GM10266 (cell line): ENCODE data around the gene SORT1.
A peak's percentile ranks its signal among the peaks of the same experiment; 100 is the strongest.

Experiments
- DNase-seq: peaks from one replicate; pipeline ENCODE4 v3.0.0; 2012; ENCODE audit errors: extremely low spot score
- TF ChIP-seq, protein P1 (sequence below): IDR thresholded peaks from 2 replicates; pipeline ENCODE4 v1.5.1; 2012; ENCODE audit warnings: mild to moderate bottlenecking, low read depth; ENCODE audit not compliant: control insufficient read depth, insufficient read depth; ENCODE audit errors: missing control alignments

The SORT1 gene

DNA sequence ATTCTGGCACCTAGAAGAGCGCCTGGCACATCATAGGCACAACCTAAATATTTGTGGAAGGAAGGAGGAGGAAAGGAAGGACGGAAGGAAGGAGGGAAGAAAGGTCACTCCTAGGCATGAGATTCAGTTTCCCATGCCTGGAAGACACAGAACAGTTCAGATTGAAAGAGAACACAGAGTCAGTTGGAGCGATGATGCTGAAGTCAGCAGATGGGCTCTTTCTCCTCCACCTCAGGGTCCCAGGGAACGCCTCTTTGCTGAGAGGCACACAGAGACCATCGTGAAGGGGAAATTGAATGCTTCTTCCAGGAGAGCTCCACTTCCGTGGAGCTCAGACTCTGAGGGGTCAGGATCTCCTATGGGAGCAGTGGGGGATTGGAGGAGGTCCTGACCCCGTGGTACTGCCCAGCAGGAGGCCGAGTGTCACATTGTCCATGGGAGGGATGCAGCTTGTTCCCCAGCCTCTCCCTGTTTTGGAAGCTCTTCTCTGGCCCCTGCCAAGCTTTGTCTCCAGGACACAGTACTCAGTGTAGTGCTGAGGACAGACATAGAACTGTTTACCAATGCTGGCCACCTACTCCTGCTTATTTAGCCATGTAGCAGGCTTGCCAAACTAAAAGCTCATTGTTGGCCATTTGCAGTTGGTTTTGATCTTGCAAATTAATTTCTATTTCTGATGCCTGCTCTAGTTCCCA is 93.3 kb downstream of the SORT1 start:
- DNase-seq: no peak
- TF ChIP-seq, protein P1, sequence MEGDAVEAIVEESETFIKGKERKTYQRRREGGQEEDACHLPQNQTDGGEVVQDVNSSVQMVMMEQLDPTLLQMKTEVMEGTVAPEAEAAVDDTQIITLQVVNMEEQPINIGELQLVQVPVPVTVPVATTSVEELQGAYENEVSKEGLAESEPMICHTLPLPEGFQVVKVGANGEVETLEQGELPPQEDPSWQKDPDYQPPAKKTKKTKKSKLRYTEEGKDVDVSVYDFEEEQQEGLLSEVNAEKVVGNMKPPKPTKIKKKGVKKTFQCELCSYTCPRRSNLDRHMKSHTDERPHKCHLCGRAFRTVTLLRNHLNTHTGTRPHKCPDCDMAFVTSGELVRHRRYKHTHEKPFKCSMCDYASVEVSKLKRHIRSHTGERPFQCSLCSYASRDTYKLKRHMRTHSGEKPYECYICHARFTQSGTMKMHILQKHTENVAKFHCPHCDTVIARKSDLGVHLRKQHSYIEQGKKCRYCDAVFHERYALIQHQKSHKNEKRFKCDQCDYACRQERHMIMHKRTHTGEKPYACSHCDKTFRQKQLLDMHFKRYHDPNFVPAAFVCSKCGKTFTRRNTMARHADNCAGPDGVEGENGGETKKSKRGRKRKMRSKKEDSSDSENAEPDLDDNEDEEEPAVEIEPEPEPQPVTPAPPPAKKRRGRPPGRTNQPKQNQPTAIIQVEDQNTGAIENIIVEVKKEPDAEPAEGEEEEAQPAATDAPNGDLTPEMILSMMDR: no peak

DNA sequence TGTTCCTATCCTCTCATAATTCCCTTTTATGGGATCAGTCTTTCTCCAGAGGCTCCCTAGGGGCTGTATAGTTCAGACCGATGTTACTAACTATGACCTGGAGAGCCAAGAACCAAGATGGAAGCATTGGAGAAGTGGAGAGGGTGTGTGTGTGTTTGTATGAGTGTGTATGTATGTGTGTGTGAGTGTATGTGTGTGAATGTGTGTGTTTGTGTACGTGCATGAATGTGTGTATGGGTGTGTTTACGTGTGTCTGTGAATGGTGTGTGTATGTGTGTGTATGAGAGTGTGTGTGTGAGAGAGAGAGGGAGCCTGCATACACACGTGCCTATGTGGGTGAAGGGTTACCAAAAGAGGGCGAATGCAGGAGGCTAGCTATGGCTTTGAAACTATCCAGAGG is 95.8 kb downstream of the SORT1 start:
- no peak for DNase-seq
- TF ChIP-seq, protein P1: no peak

DNA sequence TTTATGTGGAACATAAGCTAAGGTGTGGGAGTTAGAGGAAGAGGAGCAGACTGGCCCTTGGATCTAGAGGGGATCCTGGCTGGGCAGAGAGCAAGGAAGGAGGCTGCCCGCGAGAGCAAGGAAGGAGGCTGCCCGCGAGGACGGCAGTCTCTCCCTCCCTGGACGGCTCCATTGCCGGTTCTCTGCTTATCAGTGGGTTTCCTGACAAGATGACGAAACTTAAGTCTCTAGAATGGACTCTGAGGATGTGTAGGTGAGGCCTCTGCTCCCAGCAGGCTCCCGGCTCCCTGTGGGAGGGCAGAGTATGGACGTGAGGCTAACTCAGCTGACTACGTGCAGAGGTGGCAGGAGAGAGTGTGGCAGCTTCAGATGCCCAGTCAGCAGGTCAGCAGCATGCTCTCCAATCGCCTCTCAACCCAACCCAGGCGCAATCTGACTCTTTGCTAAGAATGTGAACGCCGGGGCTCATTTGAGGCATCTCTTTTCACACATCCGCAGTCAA is 97.0 kb downstream of the SORT1 start:
- TF ChIP-seq, protein P1: no peak

DNA sequence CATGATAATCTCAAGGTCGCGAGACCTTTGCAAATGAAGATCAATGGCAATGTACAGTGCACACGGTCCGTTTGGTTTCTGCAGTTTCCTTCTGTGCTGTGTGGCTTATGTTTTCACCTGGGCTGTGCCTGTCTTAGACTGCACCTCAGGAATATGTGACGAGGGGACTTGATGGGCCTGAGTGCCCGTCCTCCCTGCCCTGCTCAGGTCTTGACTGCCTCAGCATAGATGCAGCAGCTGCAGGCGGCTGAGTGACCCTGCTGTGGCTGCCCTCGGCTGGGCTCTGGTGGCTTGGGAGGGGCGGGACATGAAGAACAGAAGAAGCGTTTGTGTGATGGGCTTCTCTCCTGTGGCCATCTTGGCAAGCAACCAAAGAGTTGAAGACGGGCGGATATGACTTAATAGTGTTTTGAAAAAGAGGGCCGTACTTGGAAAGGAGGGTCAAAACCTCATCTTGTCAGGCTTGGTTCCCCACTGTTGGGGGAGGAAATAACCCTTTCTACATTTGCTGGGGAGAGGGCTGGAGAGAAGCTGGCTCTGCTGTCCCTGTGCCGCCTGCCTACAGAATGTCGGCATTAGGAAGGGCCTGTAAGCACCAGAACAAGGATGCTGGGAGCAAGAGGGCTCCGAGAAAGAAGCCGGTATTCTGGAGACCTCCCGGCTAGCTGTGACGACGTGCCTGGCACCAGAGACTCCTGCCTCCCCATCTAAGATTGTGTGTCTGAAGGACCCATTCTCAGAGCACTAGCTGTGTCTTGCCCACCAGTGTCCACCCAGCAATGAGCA is 98.0 kb downstream of the SORT1 start:
- TF ChIP-seq, protein P1: no peak
- DNase-seq: no peak

More for the DNA sequence above, 97.0 kb downstream of the SORT1 start:
- DNase-seq: no peak

DNA sequence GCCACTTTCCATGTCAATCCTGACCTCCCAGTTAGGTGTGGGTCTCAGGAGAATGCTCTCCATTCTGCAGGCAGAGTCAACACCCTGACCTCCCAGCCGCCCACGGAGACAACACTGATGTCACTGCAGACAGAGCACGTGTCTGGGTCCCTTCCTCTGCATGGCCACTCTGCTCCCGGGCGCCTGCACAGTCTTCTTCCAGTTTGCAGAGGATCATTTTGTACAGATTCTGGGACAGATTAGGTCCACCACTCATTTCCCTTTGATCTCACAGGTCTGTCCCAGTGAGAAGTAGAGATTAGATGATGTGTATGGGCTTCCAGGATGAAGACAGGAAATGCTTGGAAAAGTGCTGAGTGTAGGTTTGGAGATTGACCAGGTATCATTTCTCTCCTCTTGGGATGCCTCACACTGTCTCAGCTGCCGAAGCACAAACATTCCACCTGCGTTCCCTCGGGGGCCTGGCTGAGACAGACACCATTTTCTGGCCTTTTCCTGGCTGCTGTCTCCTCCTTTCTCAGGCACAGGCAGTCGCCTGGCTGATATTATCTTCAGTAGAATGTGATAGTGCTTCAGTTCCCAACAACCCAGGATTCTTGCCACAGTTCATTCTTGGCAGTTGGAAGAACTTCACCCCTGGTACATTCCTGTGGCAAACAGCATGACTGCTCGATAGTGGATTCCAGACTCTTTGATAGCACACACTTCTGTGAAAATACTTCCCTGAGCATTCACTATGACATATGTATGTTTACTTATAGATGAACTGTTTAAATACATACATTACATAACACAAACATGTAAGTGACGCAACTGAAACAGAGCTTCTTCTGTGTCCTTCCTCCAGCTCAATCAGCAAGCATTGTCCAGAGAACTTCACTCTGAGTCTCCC is 98.8 kb downstream of the SORT1 start:
- TF ChIP-seq, protein P1: no peak
- peak; percentile 40 for DNase-seq

DNA sequence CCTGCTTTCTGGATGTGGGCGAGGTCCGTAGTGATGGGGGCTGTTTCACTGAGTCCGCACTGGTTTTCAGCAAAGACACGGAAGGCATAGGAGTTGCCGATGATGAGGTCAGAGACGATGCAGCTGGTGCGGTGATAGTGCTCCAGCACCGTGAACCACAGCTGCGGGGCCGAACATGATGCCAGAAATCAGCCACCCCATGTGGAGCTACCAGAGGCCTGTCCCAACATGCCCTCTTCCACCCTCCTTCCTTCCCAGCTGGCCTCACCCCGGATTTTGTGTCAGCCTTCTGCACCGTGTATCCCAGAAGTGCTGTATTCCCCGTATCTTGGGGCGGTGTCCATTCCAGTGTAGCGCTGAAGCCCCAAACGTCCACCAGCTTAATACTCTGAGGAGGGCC is 100.9 kb downstream of the SORT1 start:
- TF ChIP-seq, protein P1: no peak
- DNase-seq: no peak
